GM15510 (cell line): Measurements from ENCODE around the gene ZNF716.

Source experiments
- POLR2A ChIP-seq: IDR thresholded peaks from 3 replicates; pipeline ENCODE4 v1.6.1; 2011; ENCODE audit warnings: borderline replicate concordance; ENCODE audit not compliant: insufficient read length; ENCODE audit errors: extremely low read depth

The ZNF716 gene

DNA sequence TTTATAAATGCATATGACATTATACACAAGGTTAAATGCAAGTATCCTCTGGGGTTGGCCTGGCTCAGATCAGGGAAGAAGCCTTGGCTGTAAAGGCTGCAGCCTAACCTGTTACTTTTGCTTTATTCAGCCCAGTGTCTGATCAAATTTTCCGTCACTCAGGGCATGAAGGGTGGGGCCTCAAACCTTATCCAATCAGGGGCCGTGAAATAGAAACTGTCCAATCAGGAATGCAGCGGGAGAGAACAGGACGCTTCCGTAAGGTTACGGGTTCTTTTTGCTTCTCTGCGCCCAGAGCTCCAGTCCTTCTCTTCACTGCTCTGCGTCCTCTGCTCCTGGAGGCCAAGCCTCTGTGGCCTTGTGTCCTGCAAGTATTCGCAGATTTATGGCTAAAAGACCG lies at the start of gene ZNF716:
Gene ZNF716, plus strand, starts transcription at position 274 of the 400 bp plus-strand sequence. Its CDS starts 112 bp downstream, at position 386.
- no peak for TF ChIP-seq POLR2A

DNA sequence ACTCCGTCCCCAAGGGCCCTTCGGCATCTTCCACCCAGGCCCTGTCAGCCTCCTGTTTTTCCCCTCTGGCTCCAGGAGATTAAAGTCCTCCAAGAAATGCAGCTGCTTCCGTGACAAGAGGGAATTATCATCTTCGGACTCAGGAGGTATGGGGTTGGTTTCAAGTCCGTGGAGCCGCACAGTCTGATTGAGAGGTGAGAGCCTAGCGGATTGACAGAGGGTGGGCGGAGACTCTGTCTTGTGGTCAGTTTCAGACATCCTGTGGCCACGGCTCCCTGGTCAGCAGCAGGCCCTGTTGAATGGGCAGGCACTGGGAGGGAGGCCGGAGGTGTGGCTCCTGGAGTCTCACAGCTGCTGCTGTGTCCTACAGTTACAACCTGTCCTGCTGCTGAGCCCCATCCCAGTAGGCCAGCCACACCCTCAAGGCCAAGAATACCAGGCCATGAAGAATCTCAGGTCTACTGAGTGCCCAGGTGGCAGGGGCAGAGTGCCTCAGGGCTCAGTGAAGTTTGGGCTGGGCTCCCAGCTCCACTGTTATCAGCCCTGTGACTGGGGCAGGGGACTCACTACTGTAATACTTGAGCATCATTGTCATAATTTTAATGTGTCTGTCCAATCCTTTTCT lies 49.3 kb upstream of the ZNF716 start:
- TF ChIP-seq POLR2A = no peak

DNA sequence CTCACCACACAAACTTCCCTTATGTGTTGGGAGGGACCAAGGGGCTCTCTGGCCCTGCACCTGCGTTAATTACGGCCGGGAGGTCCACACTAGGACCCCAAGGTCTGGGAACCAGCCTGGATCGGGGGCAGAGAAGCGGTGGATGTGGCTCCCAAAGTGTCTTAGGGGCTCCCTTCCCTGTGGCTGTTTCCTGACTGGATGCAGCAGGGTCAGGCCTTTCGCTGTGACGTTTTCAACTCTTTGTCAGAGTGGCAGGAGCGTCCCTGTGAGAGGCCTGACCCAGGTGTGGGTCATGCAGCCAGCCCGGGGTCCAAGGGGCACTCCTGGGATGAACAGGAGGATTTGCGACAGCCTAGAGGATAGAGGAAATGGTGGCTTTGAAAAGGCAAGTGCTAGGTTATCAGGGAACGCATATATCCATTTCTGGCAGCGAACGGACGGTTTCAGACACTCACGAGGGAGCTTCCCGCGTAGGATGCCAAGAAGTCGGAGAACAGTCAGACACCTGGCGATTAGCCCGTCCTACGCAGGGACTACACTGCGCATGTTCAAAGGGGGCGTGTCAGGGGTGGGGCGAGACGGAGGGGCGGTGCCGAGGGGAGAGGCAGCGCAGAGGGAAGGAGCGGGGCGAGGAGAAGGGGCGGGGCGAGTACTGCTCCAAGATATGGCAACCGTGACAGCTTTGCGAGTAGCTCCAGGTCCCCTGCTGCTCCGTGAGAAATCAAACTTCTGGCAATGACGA lies 46.2 kb upstream of the ZNF716 start:
- no peak for TF ChIP-seq POLR2A

DNA sequence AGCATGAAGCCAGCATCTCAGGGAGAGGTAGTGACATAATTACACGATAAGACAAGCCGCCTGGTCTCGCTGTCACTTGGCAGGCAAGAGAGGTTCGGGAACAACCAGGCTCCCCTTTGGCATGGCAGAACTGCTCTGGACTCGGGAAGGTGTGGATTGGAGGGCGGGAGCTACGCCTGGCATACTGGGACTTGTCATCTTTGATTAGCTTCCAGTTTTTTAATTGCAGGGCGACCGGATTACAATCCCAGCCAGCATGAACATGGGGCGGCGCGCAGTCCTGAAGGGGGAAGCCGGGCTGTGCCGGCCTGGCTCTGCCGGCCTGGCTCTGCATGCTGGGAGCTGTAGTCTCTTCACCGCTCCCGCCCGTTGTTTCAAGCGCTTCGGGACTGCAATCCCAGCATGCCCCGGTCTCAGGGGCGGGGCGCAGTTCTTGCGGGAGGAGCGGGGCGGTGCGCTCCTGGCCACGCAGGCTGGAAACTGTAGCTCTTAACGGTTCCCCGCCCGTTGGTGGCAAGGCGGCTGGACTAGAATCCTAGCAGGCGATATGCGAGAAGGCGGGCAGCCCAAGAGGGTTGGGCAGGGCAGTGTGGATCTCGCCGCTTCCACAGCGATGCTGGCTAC lies 45.5 kb upstream of the ZNF716 start:
- TF ChIP-seq POLR2A = no peak

GRCh38 chr7:57404967-57405421 lies 45.0 kb upstream of the ZNF716 start:
- TF ChIP-seq POLR2A = no peak

DNA sequence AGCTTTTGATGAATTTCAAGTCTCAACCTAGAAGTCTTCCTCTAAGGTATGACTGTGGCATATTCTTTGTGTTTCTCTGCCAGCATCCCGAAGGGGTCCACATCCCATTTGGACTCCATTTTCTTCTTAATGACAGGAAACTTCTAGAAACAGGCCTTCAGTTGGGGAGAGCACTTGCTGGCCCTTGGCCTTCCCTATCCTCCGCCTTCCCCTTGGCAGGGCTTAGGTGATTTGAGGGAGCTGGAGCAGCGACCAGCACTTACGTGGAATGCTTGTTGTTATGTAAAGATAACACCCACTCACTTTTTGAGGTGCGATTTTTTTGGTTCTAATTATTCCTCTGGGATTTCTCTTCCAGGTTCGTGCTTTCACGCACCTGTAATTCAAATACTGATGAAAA lies 42.9 kb upstream of the ZNF716 start:
- no peak for TF ChIP-seq POLR2A

DNA sequence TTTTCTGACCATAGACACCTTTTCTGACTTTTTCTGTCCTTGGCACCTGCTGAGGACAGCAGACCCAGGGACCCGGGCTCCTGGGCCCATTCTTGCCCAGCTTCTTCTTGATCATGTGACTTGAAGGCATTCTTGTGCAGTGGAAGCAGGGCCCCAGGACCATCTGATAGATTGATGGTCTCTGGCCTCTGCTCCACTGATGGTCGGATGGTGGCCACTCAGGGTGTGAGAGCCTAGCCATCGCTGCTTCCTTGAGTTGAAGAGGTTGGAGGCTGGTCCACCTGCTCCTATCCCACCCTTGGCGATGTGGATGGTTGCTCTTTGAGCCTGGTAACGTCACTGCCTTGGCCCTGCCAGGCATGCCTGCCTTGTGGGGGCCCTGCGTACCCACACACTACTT lies 37.8 kb upstream of the ZNF716 start:
- TF ChIP-seq POLR2A = no peak

DNA sequence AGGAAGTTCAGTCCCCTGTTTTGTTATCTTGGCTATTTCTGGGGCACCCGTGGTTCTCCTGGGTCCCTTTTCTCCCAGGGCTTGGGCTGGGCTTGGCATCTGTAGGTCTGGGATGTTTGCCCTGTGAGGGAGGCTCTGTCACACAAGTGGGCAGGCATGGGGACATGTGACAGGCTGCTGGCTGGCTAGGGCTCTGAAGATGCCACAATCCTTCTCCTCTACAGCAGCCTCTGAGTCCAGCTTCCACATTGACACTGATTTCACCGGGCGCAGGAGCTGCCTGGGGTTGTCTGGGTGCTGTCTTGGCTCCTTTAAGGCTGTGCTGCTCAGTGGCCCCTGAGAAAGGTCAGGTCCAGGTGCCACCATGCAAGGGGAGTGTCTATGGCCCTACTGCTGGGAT lies 37.4 kb upstream of the ZNF716 start:
- TF ChIP-seq POLR2A = no peak

GRCh38 chr7:57413529-57414398 lies 36.2 kb upstream of the ZNF716 start:
- TF ChIP-seq POLR2A = no peak

- TF ChIP-seq POLR2A = no peak
These were observed 35.6 kb upstream of the ZNF716 start for GRCh38 chr7:57414415-57414814.

GRCh38 chr7:57414852-57415251 lies 35.1 kb upstream of the ZNF716 start:
- TF ChIP-seq POLR2A = no peak

DNA sequence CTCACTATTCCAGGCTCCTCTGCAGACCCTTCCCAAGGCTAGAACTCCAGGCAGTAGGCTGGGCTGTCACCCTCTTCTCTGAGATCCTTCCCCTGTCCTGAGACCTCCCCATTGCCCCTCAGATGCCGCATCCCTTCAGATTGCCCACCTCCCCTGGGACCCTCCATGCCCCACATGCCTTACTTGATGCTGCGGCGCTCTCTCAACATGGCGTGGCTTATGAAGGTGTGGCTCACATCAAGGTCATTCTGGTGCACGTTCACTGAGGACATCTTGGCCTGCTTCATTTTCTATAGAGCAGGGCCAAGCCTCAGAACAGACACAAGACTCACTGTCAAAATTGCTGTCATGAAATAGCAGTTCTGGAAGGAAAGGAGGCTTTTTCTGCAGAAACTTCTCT lies 34.7 kb upstream of the ZNF716 start:
- no peak for TF ChIP-seq POLR2A

- TF ChIP-seq POLR2A = no peak
These were observed 34.2 kb upstream of the ZNF716 start for GRCh38 chr7:57415730-57416129.

DNA sequence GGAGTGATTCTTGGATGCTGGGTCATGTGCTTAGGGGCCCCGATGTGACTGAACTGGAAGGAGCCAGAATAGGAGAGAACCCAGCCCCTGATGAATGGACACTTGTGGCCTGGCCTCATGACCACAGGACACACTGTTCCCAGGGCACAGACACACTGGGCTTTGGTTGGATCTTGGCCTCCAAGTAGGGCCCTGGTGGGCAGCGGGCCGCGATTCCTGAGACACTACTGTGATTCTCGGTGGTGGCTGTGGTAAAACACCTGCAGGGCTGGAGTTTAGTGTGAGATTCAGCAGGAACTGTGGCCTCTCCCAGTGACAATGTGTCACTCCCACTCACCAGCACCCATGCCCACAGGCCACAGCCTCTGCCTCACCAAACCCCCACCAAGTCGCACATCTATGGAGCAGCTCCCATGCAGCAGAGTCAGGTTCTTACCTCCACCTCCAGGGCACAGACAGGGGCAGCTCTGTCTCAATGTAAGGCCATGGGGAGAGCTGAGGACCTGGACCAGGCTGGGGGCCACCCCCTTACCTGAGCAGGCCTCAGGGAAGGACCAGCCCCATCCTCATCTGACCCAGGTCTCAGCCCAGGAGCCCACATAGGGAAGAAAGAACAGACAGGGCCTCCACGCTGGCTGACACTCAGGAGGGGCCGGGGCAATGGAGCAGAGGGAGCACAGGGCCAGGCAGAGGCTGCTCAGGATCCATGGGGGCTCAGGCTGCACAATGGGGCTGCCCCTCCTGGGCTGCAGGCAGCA lies 33.2 kb upstream of the ZNF716 start:
- TF ChIP-seq POLR2A = no peak
